GM12892 (cell line): ENCODE results near the gene HK1.

Source experiments
- POLR2A ChIP-seq: IDR thresholded peaks from 2 replicates; pipeline ENCODE4 v1.6.1; 2011; ENCODE audit warnings: low read depth, low read length, control low read depth
- POLR2AphosphoS5 ChIP-seq: IDR thresholded peaks from 2 replicates; pipeline ENCODE4 v1.6.1; 2011; ENCODE audit warnings: low read depth, low read length, control low read depth
- TAF1 ChIP-seq: IDR thresholded peaks from 2 replicates; pipeline ENCODE4 v1.6.1; 2011; ENCODE audit warnings: low read depth, mild to moderate bottlenecking, control low read depth, low read length, borderline replicate concordance

DNA sequence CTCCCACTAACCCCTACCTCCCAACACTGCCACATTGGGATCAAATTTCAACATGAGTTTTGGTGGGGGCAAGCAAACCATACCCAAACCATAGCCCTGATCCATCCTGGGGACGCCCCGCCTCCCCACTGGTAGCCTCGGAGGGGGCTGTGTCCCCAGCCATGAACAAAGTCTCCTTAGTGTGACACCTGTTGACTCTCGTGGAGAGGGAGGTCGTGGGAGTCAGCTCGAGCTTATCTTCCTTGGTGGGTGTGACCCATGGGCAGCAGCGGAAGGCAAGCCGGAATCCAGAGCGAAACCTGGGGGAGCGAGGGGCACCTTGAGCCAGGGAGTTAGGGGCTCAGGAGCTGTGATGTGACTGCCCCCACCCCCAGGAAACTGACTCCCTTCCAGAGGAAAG is 126.5 kb downstream of the HK1 start:
- TF ChIP-seq POLR2AphosphoS5 (no peak), TAF1 (no peak), POLR2A (no peak)
